H1 (cell line): ENCODE measurements around the gene TUBA3C. TPM values are rescaled to one million over a fixed set of nuclear protein-coding genes. Genes with fewer than 3 reads are reported as not detected.

Experiments used
- CEBPB ChIP-seq: IDR thresholded peaks from 2 replicates; pipeline ENCODE4 v1.6.1; 2012; ENCODE audit warnings: low read depth, low read length
- CHD7 ChIP-seq: fragments of 300-600 bp; sonication (generic); IDR thresholded peaks from 2 replicates; pipeline ENCODE4 v1.7.1; 2012; ENCODE audit warnings: low read length, moderate library complexity, mild to moderate bottlenecking, inconsistent platforms; ENCODE audit not compliant: insufficient replicate concordance
- GABPA ChIP-seq: IDR thresholded peaks from 2 replicates; pipeline ENCODE4 v1.6.1; 2011; ENCODE audit warnings: mild to moderate bottlenecking, low read length, moderate library complexity, borderline replicate concordance; ENCODE audit not compliant: insufficient read depth
- GTF2F1 ChIP-seq: IDR thresholded peaks from 2 replicates; pipeline ENCODE4 v1.6.1; 2012; ENCODE audit warnings: low read depth, low read length, improper control_type of control experiment, borderline replicate concordance
- MAX ChIP-seq: IDR thresholded peaks from 2 replicates; pipeline ENCODE4 v1.6.1; 2012; ENCODE audit warnings: inconsistent platforms
- polyA plus RNA-seq, 7 experiments: library from polyadenylated mRNA; depleted of rRNA in 3 of 7; stranded (reverse) in 5 of 7; unstranded in 2 of 7; fragments of >200 nt in 5 of 7; fragments of 200-250 nt in 2 of 7; gene quantifications; 1 replicate in 5 of 7; 2 replicates in 1 of 7; 4 replicates in 1 of 7; pipeline versions ENCODE4 v1.2.1 to v1.2.3, GENCODE V29; 2011 to 2013; ENCODE audit warnings: missing spikeins in 2 of 7, mixed read lengths in 2 of 7
- total RNA-seq: library from RNA; stranded (reverse); fragmentation: NEBNext Ultra II Directional; extraction: Animal tissue kit (Norgen Biotek cat#: 25700); gene quantifications from 2 replicates; pipeline ENCODE4 v1.2.1, GENCODE V29; 2021
- TF ChIP-seq, protein P1 (sequence below): IDR thresholded peaks from 2 replicates; pipeline ENCODE4 v1.6.1; 2011; ENCODE audit warnings: low read depth, mild to moderate bottlenecking, low read length; ENCODE audit not compliant: insufficient read depth

The TUBA3C gene
- total and polyA plus RNA-seq, 2 of the 8 experiments (the other 6 are each of a cell fraction or from before 2014, with no cell fraction given), result not detected

GRCh38 chr13:19173752-19174151, 7.9 kb downstream of the TUBA3C start (continued):
- TF ChIP-seq CHD7 (no peak), GTF2F1 (no peak), GABPA (no peak), CEBPB (no peak), MAX (no peak)
- TF ChIP-seq, protein P1, sequence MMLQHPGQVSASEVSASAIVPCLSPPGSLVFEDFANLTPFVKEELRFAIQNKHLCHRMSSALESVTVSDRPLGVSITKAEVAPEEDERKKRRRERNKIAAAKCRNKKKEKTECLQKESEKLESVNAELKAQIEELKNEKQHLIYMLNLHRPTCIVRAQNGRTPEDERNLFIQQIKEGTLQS, result no peak
